ENCODE data around the gene DYTN. TPM values are rescaled to one million over a fixed set of nuclear protein-coding genes. Genes with fewer than 3 reads are reported as not detected.

DYTN gene
- total RNA-seq, 2 experiments from 2014 or later = not detected

DNA sequence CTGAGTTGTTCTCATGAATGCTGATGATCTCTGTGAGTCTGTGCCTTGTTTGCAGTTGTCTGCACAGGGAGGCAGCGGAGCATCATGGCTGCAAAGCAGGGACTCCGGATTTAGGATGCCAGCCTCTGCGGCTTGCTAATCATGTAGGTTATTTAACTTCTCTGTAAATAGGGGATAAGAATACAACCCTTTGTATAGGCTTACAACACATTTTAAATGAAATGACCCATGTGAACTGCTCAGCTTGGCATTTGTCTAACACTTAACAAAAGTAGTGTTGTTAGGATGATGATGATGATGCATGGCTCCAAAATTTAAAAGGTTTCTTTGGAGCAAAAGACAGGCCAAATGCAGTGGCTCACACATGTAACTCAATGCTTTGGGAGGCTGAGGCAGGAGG is 19.4 kb downstream of the DYTN start:
- no peak overlapping the region for H3K4me3 Mint-ChIP-seq
- H3K27ac Mint-ChIP-seq = no peak overlapping the region
- intact Hi-C loops (cut with DNase I, micrococcal nuclease) = loop anchor here in 1 of 2 experiments (10.0 kb wide), 2 partner anchors 346 to 476 kb away; no protein-coding TSS in a partner anchor
- POLR2A ChIA-PET = no interaction called here
- DNase-seq (no peak), ATAC-seq (no peak)
- peaks cover 12% of the 10 kb centered on the region for H3K27me3 Mint-ChIP-seq
- no peaks in the 10 kb centered on the region for H3K36me3 Mint-ChIP-seq (ENCODE audit: low read depth)
- no peaks in the 10 kb centered on the region for H3K9me3 Mint-ChIP-seq (ENCODE audit: low read depth)
- peaks cover 6% of the 10 kb centered on the region for H3K4me1 Mint-ChIP-seq
- CTCF ChIA-PET = interaction anchor here (1.2 kb wide), 1 partner anchor 79 kb away, joined by 3 read pairs; no protein-coding TSS in a partner anchor

DNA sequence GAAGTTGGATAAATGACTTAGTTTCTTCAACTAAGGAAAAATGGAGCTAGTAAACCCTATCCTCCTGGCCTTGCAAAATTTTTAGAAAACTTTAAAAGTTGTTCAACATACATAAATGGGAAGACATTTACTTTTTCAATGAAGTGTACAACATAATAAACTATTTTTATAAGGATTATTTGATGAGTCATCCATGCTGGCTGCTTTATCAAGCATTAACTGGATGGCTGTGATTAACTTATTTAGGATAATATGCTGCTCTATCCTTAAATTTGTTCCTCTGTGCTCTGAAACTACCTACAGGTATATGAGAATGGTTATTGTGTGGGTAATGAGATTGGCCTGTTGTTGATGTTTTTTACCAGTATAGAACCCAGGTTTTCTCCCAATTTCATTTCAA is 21.3 kb downstream of the DYTN start:
- DNase-seq (no peak), ATAC-seq (no peak)
- Mint-ChIP-seq H3K27me3 (peaks cover 9% of the 10 kb centered on the region), H3K9me3 (ENCODE audit: low read depth) (no peaks in the 10 kb centered on the region), H3K36me3 (ENCODE audit: low read depth) (no peaks in the 10 kb centered on the region), H3K4me3 (no peak overlapping the region), H3K27ac (no peak overlapping the region), H3K4me1 (peaks cover 6% of the 10 kb centered on the region)
- ChIA-PET POLR2A (no interaction called here), CTCF (interaction anchor here (0.6 to 4.2 kb wide), 7 partner anchors 15 to 1117 kb away, joined by 3 to 45 read pairs (median 3); no protein-coding TSS in a partner anchor)
- intact Hi-C loops (cut with DNase I, micrococcal nuclease) = loop anchor here in 1 of 2 experiments (10.0 kb wide), 2 partner anchors 348 to 478 kb away; no protein-coding TSS in a partner anchor

DNA sequence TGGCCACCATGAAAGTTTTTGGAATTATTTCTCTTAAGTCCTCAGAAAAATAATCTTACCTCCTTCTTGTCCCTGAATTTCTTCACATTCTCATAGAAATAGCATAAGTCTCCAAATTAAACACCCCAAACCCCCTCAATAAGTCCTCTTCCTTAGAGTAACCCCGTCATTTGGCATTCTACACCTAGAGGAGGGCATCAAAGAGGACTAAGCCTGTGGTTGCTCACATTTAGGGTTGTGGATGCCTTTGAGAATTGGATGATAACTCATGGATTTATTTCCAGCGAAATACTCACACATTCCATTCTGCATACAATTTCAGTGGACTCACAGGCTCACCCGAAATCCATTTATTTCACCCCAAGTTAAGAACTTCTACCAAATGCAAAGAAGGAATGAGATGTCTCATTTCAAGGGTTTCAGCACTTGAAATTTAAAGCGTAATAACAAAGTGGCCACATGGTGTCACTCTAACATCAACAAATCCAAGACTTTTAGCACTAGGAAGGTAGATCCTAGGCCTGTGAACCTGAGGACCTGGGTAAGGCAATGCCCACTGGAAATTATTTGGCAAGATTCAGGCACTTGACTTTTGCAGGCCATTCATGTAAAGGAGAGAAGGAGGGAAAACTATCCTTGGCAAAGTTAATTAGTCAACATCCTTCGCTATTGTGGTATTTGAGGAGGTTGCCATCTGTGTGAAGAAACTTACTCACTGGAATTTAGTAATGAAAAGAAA is 24.6 kb downstream of the DYTN start:
- DNase-seq (peak; percentile 23), ATAC-seq (peak; percentile 63)
- Mint-ChIP-seq H3K9me3 (ENCODE audit: low read depth) (no peaks in the 10 kb centered on the region), H3K27me3 (no peaks in the 10 kb centered on the region), H3K36me3 (ENCODE audit: low read depth) (no peaks in the 10 kb centered on the region), H3K4me3 (no peak overlapping the region), H3K4me1 (peaks cover 3% of the 10 kb centered on the region), H3K27ac (no peak overlapping the region)
- intact Hi-C loops (cut with DNase I, micrococcal nuclease) = loop anchor here (1.0 to 10.0 kb wide), 7 partner anchors 88 to 1379 kb away; no protein-coding TSS in a partner anchor
- POLR2A ChIA-PET = no interaction called here
- CTCF ChIA-PET = interaction anchor here (0.8 to 4.2 kb wide), 6 partner anchors 15 to 780 kb away, joined by 3 to 45 read pairs (median 4); no protein-coding TSS in a partner anchor

DNA sequence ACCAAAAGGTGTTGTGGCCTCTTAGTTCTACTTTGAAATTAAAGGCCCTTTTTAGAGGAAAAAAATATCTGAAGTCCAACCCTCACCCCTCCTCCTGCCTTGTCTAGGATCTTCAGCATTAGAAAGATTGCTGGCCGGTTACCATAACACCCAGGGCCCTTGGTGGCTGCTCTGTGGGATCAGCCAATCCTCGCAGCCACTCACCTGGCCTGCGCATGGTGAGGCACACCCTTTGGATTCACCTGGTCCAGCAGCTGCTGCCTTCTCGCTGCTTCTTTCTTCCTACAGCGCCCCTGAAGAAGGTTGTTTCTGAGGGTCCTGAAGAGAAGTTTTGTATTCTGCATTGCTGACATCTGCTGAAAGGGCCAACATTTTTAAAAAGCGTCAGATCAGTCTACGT is 25.2 kb downstream of the DYTN start:
- H3K9me3 Mint-ChIP-seq (ENCODE audit: low read depth) = no peaks in the 10 kb centered on the region
- ATAC-seq = no peak
- H3K36me3 Mint-ChIP-seq (ENCODE audit: low read depth) = no peaks in the 10 kb centered on the region
- no peak overlapping the region for H3K4me3 Mint-ChIP-seq
- DNase-seq = no peak
- ChIA-PET CTCF (interaction anchor here (0.6 kb wide), 1 partner anchor 113 kb away, joined by 3 read pairs; no protein-coding TSS in a partner anchor), POLR2A (no interaction called here)
- peaks cover 3% of the 10 kb centered on the region for H3K4me1 Mint-ChIP-seq
- no peak overlapping the region for H3K27ac Mint-ChIP-seq
- intact Hi-C loops (cut with DNase I, micrococcal nuclease) = loop anchor here (1.0 to 10.0 kb wide), 7 partner anchors 88 to 1380 kb away; no protein-coding TSS in a partner anchor
- H3K27me3 Mint-ChIP-seq = no peaks in the 10 kb centered on the region

DNA sequence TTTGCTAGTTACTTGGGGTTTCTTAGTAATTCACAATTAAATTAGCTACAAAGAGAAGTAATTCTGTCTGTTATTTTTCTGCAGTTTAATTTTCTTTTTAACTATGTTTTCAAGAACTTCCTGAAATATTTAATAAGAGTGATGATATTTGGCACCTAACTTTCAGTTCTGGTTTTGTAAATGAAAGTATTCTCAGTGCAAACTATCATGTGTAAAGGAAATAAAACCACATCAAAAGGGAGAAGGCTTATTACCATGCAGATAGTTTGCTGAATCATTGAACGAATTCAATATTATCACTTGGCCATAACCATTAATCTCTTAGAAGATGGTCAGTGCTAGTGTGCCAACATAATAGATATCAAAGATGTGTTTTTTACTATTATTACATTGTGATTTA is 29.2 kb downstream of the DYTN start:
- H3K9me3 Mint-ChIP-seq (ENCODE audit: low read depth) = no peaks in the 10 kb centered on the region
- CTCF ChIA-PET = interaction anchor here (1.2 kb wide), 1 partner anchor 784 kb away, joined by 3 read pairs; no protein-coding TSS in a partner anchor

DNA sequence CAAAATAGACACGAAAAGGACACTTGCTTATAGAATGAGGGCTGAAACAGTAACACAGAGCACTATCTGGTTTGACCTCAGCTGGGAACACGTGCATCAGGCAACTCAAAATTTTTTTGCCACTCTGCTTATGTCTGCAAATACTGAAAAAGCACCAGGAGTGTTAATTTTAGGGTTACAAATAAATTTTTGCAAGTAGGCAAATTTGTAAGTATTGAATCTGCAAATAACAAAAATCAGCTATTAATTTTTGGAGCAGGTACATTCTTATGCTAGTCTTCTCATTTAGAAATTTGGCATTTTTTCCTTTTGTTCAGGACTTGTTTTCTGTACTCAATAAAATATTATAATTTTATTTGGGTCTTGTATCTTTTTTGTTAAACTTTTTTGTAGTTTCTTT is 29.7 kb downstream of the DYTN start:
- Mint-ChIP-seq H3K27ac (no peak overlapping the region), H3K36me3 (ENCODE audit: low read depth) (no peaks in the 10 kb centered on the region), H3K4me1 (peaks cover 3% of the 10 kb centered on the region), H3K9me3 (ENCODE audit: low read depth) (no peaks in the 10 kb centered on the region), H3K27me3 (peaks cover 3% of the 10 kb centered on the region), H3K4me3 (no peak overlapping the region)
- ATAC-seq = no peak
- intact Hi-C loops (cut with DNase I, micrococcal nuclease) = no loop called here
- DNase-seq = no peak
- POLR2A ChIA-PET = interaction anchor here (0.5 to 0.7 kb wide), 2 partner anchors 20 to 79 kb away, joined by 3 read pairs; no protein-coding TSS in a partner anchor
- CTCF ChIA-PET = interaction anchor here (1.2 kb wide), 1 partner anchor 785 kb away, joined by 3 read pairs; no protein-coding TSS in a partner anchor

More for the DNA sequence above, 29.2 kb downstream of the DYTN start:
- no peaks in the 10 kb centered on the region for H3K27me3 Mint-ChIP-seq
- H3K4me3 Mint-ChIP-seq = no peak overlapping the region
- POLR2A ChIA-PET = interaction anchor here (0.7 kb wide), 1 partner anchor 19 kb away, joined by 3 read pairs; no protein-coding TSS in a partner anchor
- peaks cover 3% of the 10 kb centered on the region for H3K4me1 Mint-ChIP-seq
- no peaks in the 10 kb centered on the region for H3K36me3 Mint-ChIP-seq (ENCODE audit: low read depth)
- DNase-seq (no peak), ATAC-seq (no peak)
- intact Hi-C loops (cut with DNase I, micrococcal nuclease) = no loop called here
- no peak overlapping the region for H3K27ac Mint-ChIP-seq

DNA sequence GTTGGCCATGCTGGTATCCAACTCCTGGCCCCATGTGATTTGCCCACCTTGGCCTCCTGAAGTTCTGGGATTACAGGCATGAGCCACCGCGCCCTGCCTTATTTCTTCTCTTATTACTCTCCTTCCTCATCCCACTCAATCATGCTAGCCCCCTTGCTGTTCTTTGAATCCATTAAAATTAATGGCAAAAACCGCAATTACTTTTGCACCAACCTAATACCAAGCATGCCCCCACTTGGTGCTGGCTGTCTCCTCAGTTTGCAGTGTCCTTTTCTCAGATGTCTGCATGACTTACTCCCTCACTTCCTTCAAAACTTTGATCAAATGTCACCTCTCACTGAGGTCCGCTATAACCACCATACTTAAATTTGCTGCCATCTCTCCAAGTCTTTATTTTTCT is 34.6 kb downstream of the DYTN start:
- CTCF ChIA-PET = no interaction called here
- Mint-ChIP-seq H3K9me3 (ENCODE audit: low read depth) (no peaks in the 10 kb centered on the region), H3K4me1 (no peaks in the 10 kb centered on the region), H3K36me3 (ENCODE audit: low read depth) (no peaks in the 10 kb centered on the region), H3K4me3 (no peak overlapping the region), H3K27ac (no peak overlapping the region), H3K27me3 (peaks cover 6% of the 10 kb centered on the region)
- intact Hi-C loops (cut with DNase I, micrococcal nuclease) = no loop called here
- no peak for DNase-seq
- no peak for ATAC-seq
- POLR2A ChIA-PET = no interaction called here

DNA sequence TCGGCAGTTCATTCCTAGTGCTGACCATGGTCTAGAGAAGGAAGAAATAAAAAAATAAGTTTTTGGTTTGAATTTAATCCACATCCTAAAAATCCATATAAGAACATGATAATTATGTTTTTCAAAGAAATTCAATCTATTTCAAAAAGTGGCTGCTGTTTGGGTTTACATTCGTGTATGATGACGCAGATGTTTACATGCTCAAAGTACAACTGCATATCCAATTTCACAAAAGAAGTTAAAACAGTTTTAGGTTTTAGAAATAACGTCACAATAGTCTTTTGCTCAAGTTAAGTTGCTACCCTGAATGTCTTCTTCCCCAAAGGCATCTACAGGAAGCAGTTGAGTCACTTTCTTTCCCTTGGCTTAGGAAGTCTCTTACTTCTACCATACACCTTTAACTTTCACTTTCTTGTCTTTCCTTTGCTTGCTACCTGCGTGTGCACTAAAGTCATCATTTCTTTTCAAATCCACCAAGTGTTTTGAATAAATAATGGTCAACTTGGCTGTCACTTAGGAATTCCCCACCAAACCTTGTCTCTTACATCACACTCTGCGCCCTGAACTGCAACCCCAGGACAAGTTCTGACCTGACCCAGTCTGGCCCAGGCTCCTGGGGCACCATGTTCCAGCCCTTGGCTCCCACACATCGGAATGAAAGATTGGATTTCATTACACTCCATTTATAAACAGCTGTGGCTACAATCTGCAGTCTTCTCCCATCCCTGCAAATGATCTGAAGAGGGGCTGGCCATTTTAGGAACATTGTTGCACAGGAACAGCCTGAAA is 47.5 kb downstream of the DYTN start:
- Mint-ChIP-seq H3K9me3 (ENCODE audit: low read depth) (no peaks in the 10 kb centered on the region), H3K4me3 (no peak overlapping the region), H3K27me3 (peaks cover 14% of the 10 kb centered on the region), H3K4me1 (no peaks in the 10 kb centered on the region), H3K27ac (no peak overlapping the region), H3K36me3 (ENCODE audit: low read depth) (no peaks in the 10 kb centered on the region)
- POLR2A ChIA-PET = no interaction called here
- ATAC-seq = no peak
- no peak for DNase-seq
- intact Hi-C loops (cut with DNase I, micrococcal nuclease) = no loop called here
- CTCF ChIA-PET = no interaction called here

DNA sequence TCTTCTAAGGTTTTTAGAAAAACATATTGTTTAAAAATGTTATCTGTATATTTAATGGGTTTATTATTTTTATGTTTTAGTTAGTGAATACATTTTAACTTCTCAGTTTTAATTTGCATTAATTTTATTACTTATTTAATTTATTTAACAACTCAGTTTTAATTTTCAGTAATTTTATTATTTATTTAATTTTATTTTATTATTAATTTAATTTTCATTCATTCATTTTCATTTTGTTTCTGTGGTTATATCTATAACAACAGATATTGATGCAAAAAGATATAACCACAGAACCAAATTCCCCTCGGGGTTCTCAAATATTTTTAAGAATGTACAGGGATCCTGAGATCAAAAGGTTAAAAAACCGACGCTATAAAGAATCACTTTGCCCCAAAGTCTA is 52.9 kb downstream of the DYTN start:
- no peaks in the 10 kb centered on the region for H3K4me1 Mint-ChIP-seq
- DNase-seq (no peak), ATAC-seq (no peak)
- ChIA-PET CTCF (no interaction called here), POLR2A (no interaction called here)
- peaks cover 12% of the 10 kb centered on the region for H3K27me3 Mint-ChIP-seq
- no peak overlapping the region for H3K4me3 Mint-ChIP-seq
- no peaks in the 10 kb centered on the region for H3K36me3 Mint-ChIP-seq (ENCODE audit: low read depth)
- no peaks in the 10 kb centered on the region for H3K9me3 Mint-ChIP-seq (ENCODE audit: low read depth)
- intact Hi-C loops (cut with DNase I, micrococcal nuclease) = no loop called here
- no peak overlapping the region for H3K27ac Mint-ChIP-seq

DNA sequence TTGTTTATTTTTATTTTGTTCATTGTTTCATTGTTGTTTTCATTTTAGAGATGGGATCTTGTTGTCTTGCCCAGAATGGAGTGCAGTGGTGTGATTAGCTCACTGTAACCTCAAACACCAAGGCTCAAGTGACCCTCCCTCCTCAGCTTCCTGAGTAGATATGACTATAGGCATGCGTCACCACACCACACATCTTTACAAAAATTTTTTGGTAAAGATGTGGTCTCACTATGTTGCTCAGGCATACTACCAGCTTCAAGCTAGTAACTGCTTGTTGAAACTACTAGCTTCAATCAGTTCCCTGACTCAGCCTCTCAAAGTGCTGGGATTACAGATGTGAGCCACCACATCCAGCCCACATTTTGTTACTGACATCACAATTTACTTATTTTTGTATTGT is 61.1 kb downstream of the DYTN start:
- no peak overlapping the region for H3K4me3 Mint-ChIP-seq
- no peaks in the 10 kb centered on the region for H3K4me1 Mint-ChIP-seq
- no peak for DNase-seq
- ATAC-seq = peak; percentile 30
- CTCF ChIA-PET = interaction anchor here (1.2 kb wide), 1 partner anchor 15 kb away, joined by 3 read pairs; no protein-coding TSS in a partner anchor
- peaks cover 12% of the 10 kb centered on the region for H3K9me3 Mint-ChIP-seq (ENCODE audit: low read depth)
- peaks cover 2% of the 10 kb centered on the region for H3K36me3 Mint-ChIP-seq (ENCODE audit: low read depth)
- no peak overlapping the region for H3K27ac Mint-ChIP-seq
- POLR2A ChIA-PET = no interaction called here
- peaks cover 9% of the 10 kb centered on the region for H3K27me3 Mint-ChIP-seq
- intact Hi-C loops (cut with DNase I, micrococcal nuclease) = no loop called here

DNA sequence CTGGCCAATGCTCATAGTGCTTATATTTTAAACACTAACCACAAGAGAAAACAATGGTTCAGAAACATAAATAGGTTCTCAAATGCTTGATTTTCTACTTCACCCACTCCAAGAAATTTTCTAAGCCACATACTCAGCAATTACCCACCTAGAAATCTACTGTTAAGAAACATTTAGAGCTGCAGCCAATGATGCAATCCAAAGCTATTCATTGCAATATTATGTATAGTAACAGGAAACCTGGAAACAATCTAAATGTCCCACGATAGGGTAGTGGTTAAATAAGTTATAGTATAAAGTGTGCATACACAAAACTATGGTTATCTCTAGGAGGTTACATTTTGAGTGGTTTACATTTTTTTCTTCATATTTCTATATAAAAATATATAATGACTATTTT is 70.2 kb downstream of the DYTN start:
- CTCF ChIA-PET = no interaction called here
- Mint-ChIP-seq H3K4me3 (no peak overlapping the region), H3K27ac (no peak overlapping the region), H3K4me1 (no peaks in the 10 kb centered on the region), H3K36me3 (ENCODE audit: low read depth) (no peaks in the 10 kb centered on the region), H3K27me3 (peaks cover 15% of the 10 kb centered on the region), H3K9me3 (ENCODE audit: low read depth) (no peaks in the 10 kb centered on the region)
- ATAC-seq (no peak), DNase-seq (no peak)
- intact Hi-C loops (cut with DNase I, micrococcal nuclease) = no loop called here
- POLR2A ChIA-PET = no interaction called here
